ENCODE results near the gene LETM1. TPM values are rescaled to one million over a fixed set of nuclear protein-coding genes. Genes with fewer than 3 reads are reported as not detected.

The LETM1 gene
- total RNA-seq, 2 experiments from 2014 or later = 58.3 to 66.8 TPM

DNA sequence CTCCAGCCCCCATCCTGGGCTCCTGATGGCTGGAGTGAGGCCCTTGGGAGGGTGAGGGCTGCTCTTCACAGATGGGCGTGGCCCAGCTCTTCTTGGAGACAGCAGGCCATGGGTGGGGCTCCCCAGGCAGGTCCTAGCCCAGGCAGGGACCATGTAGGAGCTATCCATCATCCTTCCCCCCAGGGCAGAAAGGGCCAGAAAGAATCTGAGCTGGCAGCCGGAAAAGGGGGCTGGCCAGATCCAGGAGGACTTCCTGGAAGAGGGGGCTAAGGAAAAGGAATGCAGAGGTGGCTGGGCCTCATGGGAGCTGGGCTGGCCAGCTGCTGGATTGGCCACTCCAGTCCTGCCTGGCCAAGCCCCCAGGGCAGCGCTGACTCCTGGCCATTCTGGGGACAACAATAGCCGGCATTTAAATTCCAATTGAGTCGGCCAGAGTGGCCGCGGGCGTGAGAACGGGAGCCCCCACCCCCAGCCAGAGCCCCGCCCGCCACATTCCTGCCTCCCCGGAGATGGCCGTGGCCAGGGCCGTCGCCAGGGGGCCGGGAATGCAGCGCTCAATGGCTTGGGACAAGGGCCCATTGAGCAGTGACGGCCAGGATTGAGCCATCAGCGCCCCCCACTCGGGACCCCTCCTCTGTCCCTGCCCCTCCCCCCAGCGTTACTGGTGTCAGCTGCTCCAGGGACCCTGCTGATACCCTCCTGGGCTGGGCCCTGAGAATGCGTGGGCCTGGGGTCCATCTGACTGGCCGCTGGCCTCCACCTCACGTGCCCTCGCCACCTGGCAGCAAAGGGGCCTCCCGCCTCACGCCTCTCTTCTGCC is 77.9 kb downstream of the LETM1 start:
- no TSS peak for BruUV-seq (replicated peaks)
- TF ChIP-seq CTCF (conservative IDR thresholded peaks at IDR 0.05; ENCODE audit: low read length) = no peak
- no peak for TF ChIP-seq EZH2phosphoT487 (IDR thresholded peaks at IDR 0.05; ENCODE audit: borderline replicate concordance, low read depth, low read length)
- Histone ChIP-seq H2AFZ (ENCODE audit: low read length) (no peak overlapping the region), H3K4me2 (ENCODE audit: low read length) (no peak overlapping the region), H3K9me2 (ENCODE audit: insufficient read depth, low read length) (no peaks in the 10 kb centered on the region), H3K36me3 (ENCODE audit: insufficient read depth, low read length) (no peaks in the 10 kb centered on the region), H3K4me1 (ENCODE audit: insufficient read depth, low read length, poor library complexity, severe bottlenecking) (no peaks in the 10 kb centered on the region), H3K9me3 (ENCODE audit: low read length) (no peaks in the 10 kb centered on the region), H3K27ac (ENCODE audit: low read depth, low read length, poor library complexity, severe bottlenecking) (no peak overlapping the region), H3K79me2 (ENCODE audit: insufficient read depth, low read depth, low read length) (no peaks in the 10 kb centered on the region), H3K4me3 (ENCODE audit: low read depth, low read length, poor library complexity, severe bottlenecking) (no peak overlapping the region), H4K20me1 (ENCODE audit: insufficient read depth, low read length) (no peaks in the 10 kb centered on the region)
- CTCF ChIA-PET (ENCODE audit: unreplicated experiment) = no interaction called here
- DNase-seq (ENCODE audit: low spot score) = no peak
- intact Hi-C loops (cut with micrococcal nuclease; ENCODE audit: unreplicated experiment) = no loop called here
- POLR2A ChIA-PET = no interaction called here

DNA sequence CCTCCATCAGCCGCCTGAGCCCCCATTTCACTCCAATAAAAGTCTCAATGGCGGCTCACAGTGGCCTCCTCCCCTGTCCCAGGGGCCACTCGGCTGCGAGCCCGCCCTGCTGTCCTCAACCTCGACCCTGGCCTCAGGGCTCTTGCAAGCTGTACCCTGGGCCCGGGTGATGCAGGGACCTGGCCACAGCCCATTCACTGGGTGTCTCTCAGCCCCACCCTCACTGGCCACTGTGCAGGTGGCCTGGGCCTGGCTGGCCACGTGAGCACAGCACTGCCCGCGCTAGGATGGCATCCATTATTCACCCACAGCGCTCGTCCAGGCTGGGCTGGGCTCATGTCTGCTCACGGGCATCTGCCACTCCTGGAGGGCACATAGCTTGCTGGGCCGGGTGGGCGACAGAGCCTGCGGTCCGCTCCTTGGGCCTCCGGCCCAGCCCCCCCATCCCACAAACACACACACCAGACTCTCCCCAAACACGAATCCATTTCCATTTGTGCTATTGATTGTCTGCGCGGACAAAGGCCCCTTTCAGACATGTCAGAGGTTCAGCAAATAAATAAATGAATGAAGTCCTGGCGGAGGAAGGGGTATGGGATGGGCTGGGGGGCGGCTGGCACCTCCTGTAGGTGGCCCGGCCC is 79.3 kb downstream of the LETM1 start:
- no peaks in the 10 kb centered on the region for H3K4me1 ChIP-seq (ENCODE audit: insufficient read depth, low read length, poor library complexity, severe bottlenecking)
- no peaks in the 10 kb centered on the region for H4K20me1 ChIP-seq (ENCODE audit: insufficient read depth, low read length)
- no peak for DNase-seq (ENCODE audit: low spot score)
- POLR2A ChIA-PET = no interaction called here
- intact Hi-C loops (cut with micrococcal nuclease; ENCODE audit: unreplicated experiment) = no loop called here
- H3K36me3 ChIP-seq (ENCODE audit: insufficient read depth, low read length) = no peaks in the 10 kb centered on the region
- no peaks in the 10 kb centered on the region for H3K9me2 ChIP-seq (ENCODE audit: insufficient read depth, low read length)
- H3K9me3 ChIP-seq (ENCODE audit: low read length) = no peaks in the 10 kb centered on the region
- TF ChIP-seq CTCF (conservative IDR thresholded peaks at IDR 0.05; ENCODE audit: low read length) (no peak), EZH2phosphoT487 (IDR thresholded peaks at IDR 0.05; ENCODE audit: borderline replicate concordance, low read depth, low read length) (no peak)
- no peak overlapping the region for H2AFZ ChIP-seq (ENCODE audit: low read length)
- no TSS peak for BruUV-seq (replicated peaks)
- H3K4me2 ChIP-seq (ENCODE audit: low read length) = no peak overlapping the region
- H3K4me3 ChIP-seq (ENCODE audit: low read depth, low read length, poor library complexity, severe bottlenecking) = no peak overlapping the region
- H3K79me2 ChIP-seq (ENCODE audit: insufficient read depth, low read depth, low read length) = no peaks in the 10 kb centered on the region
- H3K27ac ChIP-seq (ENCODE audit: low read depth, low read length, poor library complexity, severe bottlenecking) = no peak overlapping the region
- CTCF ChIA-PET (ENCODE audit: unreplicated experiment) = no interaction called here

Measured in OCI-LY7 (cell line).